Mesenchymal stem cell (in vitro differentiated cells and primary cell): Measurements from ENCODE around the gene TMEM132E.

Experiments used
- DNase-seq: peaks from one replicate; pipeline ENCODE4 v3.0.0-alpha.2; 2013
- H2AFZ ChIP-seq: one replicate; pipeline ENCODE4 v1.6.1; 2013; ENCODE audit warnings: low read depth, mild to moderate bottlenecking, control low read depth, inconsistent platforms, low read length, moderate library complexity
- H2AK5ac ChIP-seq: 2 replicates; pipeline ENCODE4 v1.6.1; 2013; ENCODE audit warnings: low read length, moderate library complexity, mild to moderate bottlenecking, inconsistent platforms; ENCODE audit not compliant: severe bottlenecking
- H2BK120ac ChIP-seq: one replicate; pipeline ENCODE4 v1.6.1; 2013; ENCODE audit warnings: low read depth, mild to moderate bottlenecking, inconsistent platforms, low read length, moderate library complexity
- H2BK12ac ChIP-seq, 2 experiments: one replicate each; pipeline ENCODE4 v1.6.1; 2013; ENCODE audit warnings: inconsistent platforms in 2 of 2, low read length in 2 of 2, mild to moderate bottlenecking in 2 of 2, moderate library complexity in 2 of 2, control low read depth in 1 of 2
- H2BK15ac ChIP-seq: one replicate; pipeline ENCODE4 v1.6.1; 2013; ENCODE audit warnings: mild to moderate bottlenecking, low read depth, inconsistent platforms; ENCODE audit not compliant: poor library complexity, severe bottlenecking
- H2BK5ac ChIP-seq: 2 replicates; pipeline ENCODE4 v1.6.1; 2013; ENCODE audit warnings: low read depth, mild to moderate bottlenecking, low read length, control low read depth, inconsistent platforms; ENCODE audit not compliant: poor library complexity, severe bottlenecking
- H3K14ac ChIP-seq, 2 experiments: one replicate each; pipeline ENCODE4 v1.6.1; 2013; ENCODE audit warnings: inconsistent platforms in 2 of 2, low read length in 2 of 2, control low read depth in 1 of 2, mild to moderate bottlenecking in 1 of 2, moderate library complexity in 1 of 2
- H3K18ac ChIP-seq, 2 experiments: one replicate each; pipeline ENCODE4 v1.6.1; 2013; ENCODE audit warnings: inconsistent platforms in 2 of 2, low read length in 2 of 2, control low read depth in 1 of 2, low read depth in 1 of 2, mild to moderate bottlenecking in 1 of 2
- H3K23ac ChIP-seq, 2 experiments: one replicate each; pipeline ENCODE4 v1.6.1; 2013; ENCODE audit warnings: inconsistent platforms in 2 of 2, low read length in 2 of 2, mild to moderate bottlenecking in 2 of 2, moderate library complexity in 2 of 2, control low read depth in 1 of 2
- H3K27ac ChIP-seq: 2 replicates; pipeline ENCODE4 v1.5.1; 2013; ENCODE audit warnings: mild to moderate bottlenecking, moderate library complexity, low read length, control low read depth, inconsistent platforms; ENCODE audit not compliant: poor library complexity, severe bottlenecking
- H3K27me3 ChIP-seq, 2 experiments: 2 replicates each; pipeline versions ENCODE4 v1.6.1 to v1.7.0; 2013; ENCODE audit warnings: low read length in 2 of 2, mild to moderate bottlenecking in 2 of 2, moderate library complexity in 2 of 2, control low read depth in 1 of 2, inconsistent platforms in 1 of 2; ENCODE audit not compliant: control insufficient read depth in 1 of 2, insufficient read depth in 1 of 2
- H3K36me3 ChIP-seq, 2 experiments: 2 replicates each; pipeline versions ENCODE4 v1.6.1 to v1.7.0; 2013; ENCODE audit warnings: low read length in 2 of 2, control low read depth in 1 of 2, inconsistent platforms in 1 of 2, low read depth in 1 of 2, mild to moderate bottlenecking in 1 of 2; ENCODE audit not compliant: insufficient read depth in 2 of 2, control insufficient read depth in 1 of 2
- H3K4ac ChIP-seq, 2 experiments: one replicate each; pipeline ENCODE4 v1.6.1; 2013; ENCODE audit warnings: inconsistent platforms in 2 of 2, low read length in 2 of 2, mild to moderate bottlenecking in 2 of 2, moderate library complexity in 2 of 2, control low read depth in 1 of 2, low read depth in 1 of 2
- H3K4me1 ChIP-seq: 2 replicates; pipeline ENCODE4 v1.6.1; 2013; ENCODE audit warnings: low read depth, low read length, control low read depth; ENCODE audit not compliant: control insufficient read depth, insufficient read depth
- H3K4me2 ChIP-seq: 2 replicates; pipeline ENCODE4 v1.6.1; 2013; ENCODE audit warnings: low read length, mild to moderate bottlenecking, inconsistent platforms; ENCODE audit not compliant: poor library complexity, severe bottlenecking
- H3K4me3 ChIP-seq, 2 experiments: 2 replicates each; pipeline versions ENCODE4 v1.5.1 to v1.7.0; 2013; ENCODE audit warnings: low read length in 2 of 2, mild to moderate bottlenecking in 2 of 2, control low read depth in 1 of 2, low read depth in 1 of 2; ENCODE audit not compliant: insufficient read depth in 1 of 2
- H3K79me1 ChIP-seq: replicated peaks from 2 replicates; pipeline ENCODE4 v1.6.1; 2013; ENCODE audit warnings: mild to moderate bottlenecking, control low read depth, low read length, inconsistent platforms; ENCODE audit not compliant: poor library complexity, severe bottlenecking
- H3K9ac ChIP-seq: 2 replicates; pipeline ENCODE4 v1.7.0; 2013; ENCODE audit warnings: mild to moderate bottlenecking, low read length, moderate library complexity
- H3K9me3 ChIP-seq: 2 replicates; pipeline ENCODE4 v1.7.0; 2013; ENCODE audit warnings: mild to moderate bottlenecking, low read length; ENCODE audit not compliant: control insufficient read depth
- H4K8ac ChIP-seq: one replicate; pipeline ENCODE4 v1.6.1; 2013; ENCODE audit warnings: inconsistent platforms, mild to moderate bottlenecking, low read length, moderate library complexity
- H4K91ac ChIP-seq: one replicate; pipeline ENCODE4 v1.6.1; 2013; ENCODE audit warnings: mild to moderate bottlenecking, low read length, inconsistent platforms
- WGBS: methylation state at CpG from one replicate; pipeline ENCODE4 v1.1.7; 2013; ENCODE audit warnings: mixed read lengths; 5-methylcytosine and 5-hydroxymethylcytosine counted together

Gene TMEM132E

GRCh38 chr17:34607917-34608316, 28.5 kb downstream of the TMEM132E start:
- no peak overlapping the region for H3K4me2 ChIP-seq
- H4K91ac ChIP-seq: no peak overlapping the region
- no peak overlapping the region for H2BK12ac ChIP-seq
- H4K8ac ChIP-seq: no peak overlapping the region
- no peak overlapping the region for H3K9ac ChIP-seq
- 30% methylated on average over 4 of the region's 4 CpGs for WGBS
- no peaks in the 10 kb centered on the region for H3K79me1 ChIP-seq
- H3K9me3 ChIP-seq: no peaks in the 10 kb centered on the region
- H3K4me1 ChIP-seq: no peaks in the 10 kb centered on the region
- H2AFZ ChIP-seq: no peak overlapping the region
- no peak overlapping the region for H3K18ac ChIP-seq
- peaks cover 14 to 56% of the 10 kb centered on the region in 2 experiments for H3K27me3 ChIP-seq
- no peaks in the 10 kb centered on the region for H3K36me3 ChIP-seq
- no peak overlapping the region for H3K23ac ChIP-seq
- H2BK5ac ChIP-seq: no peak overlapping the region
- no peak overlapping the region for H3K14ac ChIP-seq
- no peak overlapping the region for H3K27ac ChIP-seq
- H2BK120ac ChIP-seq: no peak overlapping the region
- no peak overlapping the region for H3K4ac ChIP-seq
- H3K4me3 ChIP-seq: no peak overlapping the region
- DNase-seq: no peak
- H2AK5ac ChIP-seq: no peak overlapping the region
- H2BK15ac ChIP-seq: no peak overlapping the region

- Histone ChIP-seq H2BK12ac (no peak overlapping the region), H3K27ac (no peak overlapping the region), H2BK5ac (no peak overlapping the region), H2BK120ac (no peak overlapping the region), H3K18ac (no peak overlapping the region), H3K14ac (no peak overlapping the region), H3K9me3 (no peaks in the 10 kb centered on the region), H3K36me3 (no peaks in the 10 kb centered on the region), H4K8ac (no peak overlapping the region), H4K91ac (no peak overlapping the region), H3K79me1 (no peaks in the 10 kb centered on the region), H3K27me3 (peaks cover 11 to 56% of the 10 kb centered on the region in 2 experiments), H3K4ac (no peak overlapping the region), H3K4me1 (no peaks in the 10 kb centered on the region), H3K4me3 (no peak overlapping the region), H2AFZ (no peak overlapping the region), H3K9ac (no peak overlapping the region), H2BK15ac (no peak overlapping the region), H2AK5ac (no peak overlapping the region), H3K4me2 (no peak overlapping the region), H3K23ac (no peak overlapping the region)
- 33% methylated on average over 3 of the region's 5 CpGs for WGBS
- DNase-seq: no peak
These were observed 29.8 kb downstream of the TMEM132E start for GRCh38 chr17:34609210-34609609.

- Histone ChIP-seq H2BK120ac (no peak overlapping the region), H3K4ac (no peak overlapping the region), H4K8ac (no peak overlapping the region), H4K91ac (no peak overlapping the region), H3K4me2 (no peak overlapping the region), H2BK5ac (no peak overlapping the region), H2AFZ (no peak overlapping the region), H2AK5ac (no peak overlapping the region), H3K9me3 (no peaks in the 10 kb centered on the region), H3K14ac (no peak overlapping the region), H3K4me1 (no peaks in the 10 kb centered on the region), H3K27me3 (peaks cover 11 to 62% of the 10 kb centered on the region in 2 experiments), H3K23ac (no peak overlapping the region), H3K27ac (no peak overlapping the region), H3K9ac (no peak overlapping the region), H2BK15ac (no peak overlapping the region), H3K4me3 (no peak overlapping the region), H3K36me3 (no peaks in the 10 kb centered on the region), H3K18ac (no peak overlapping the region), H2BK12ac (no peak overlapping the region), H3K79me1 (no peaks in the 10 kb centered on the region)
- DNase-seq: no peak
- 43% methylated on average over 5 of the region's 5 CpGs for WGBS
These were observed 30.7 kb downstream of the TMEM132E start for GRCh38 chr17:34610039-34610438.

DNA sequence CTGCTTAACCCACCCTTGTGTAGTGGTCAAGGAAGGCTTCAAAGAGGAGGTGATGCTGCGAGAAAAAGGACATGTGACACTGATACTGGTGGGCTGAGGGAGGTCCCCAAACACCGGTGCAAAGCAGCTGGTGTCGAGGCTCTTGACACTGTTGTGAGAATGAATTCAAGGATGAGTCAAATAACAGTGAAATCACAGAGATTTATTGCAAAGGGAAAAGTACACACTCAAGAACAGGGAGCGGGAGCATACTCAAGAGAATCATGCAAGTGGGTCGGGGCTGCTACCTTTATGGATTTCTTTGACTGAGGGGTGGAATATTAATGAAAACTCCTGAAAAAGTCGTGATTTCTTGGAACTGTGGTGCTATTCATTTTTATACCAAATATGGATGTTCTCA, 31.1 kb downstream of the TMEM132E start:
- Histone ChIP-seq H4K91ac (no peak overlapping the region), H2BK5ac (no peak overlapping the region), H4K8ac (no peak overlapping the region), H3K36me3 (no peaks in the 10 kb centered on the region), H3K4ac (no peak overlapping the region), H2AK5ac (no peak overlapping the region), H2BK120ac (no peak overlapping the region), H3K4me3 (no peak overlapping the region), H3K27me3 (peaks cover 11 to 67% of the 10 kb centered on the region in 2 experiments), H3K9ac (no peak overlapping the region), H3K4me2 (no peak overlapping the region), H3K79me1 (no peaks in the 10 kb centered on the region), H2BK15ac (no peak overlapping the region), H2BK12ac (no peak overlapping the region), H3K14ac (no peak overlapping the region), H3K18ac (no peak overlapping the region), H3K9me3 (no peaks in the 10 kb centered on the region), H2AFZ (no peak overlapping the region), H3K27ac (no peak overlapping the region), H3K4me1 (no peaks in the 10 kb centered on the region), H3K23ac (no peak overlapping the region)
- 51% methylated on average over 6 of the region's 6 CpGs for WGBS
- DNase-seq: no peak
